ENCODE data around the gene ZHX3.

Gene ZHX3

GRCh38 chr20:41182296-41183212 lies 135.0 kb downstream of the ZHX3 start:
- no peak for DNase-seq

DNA sequence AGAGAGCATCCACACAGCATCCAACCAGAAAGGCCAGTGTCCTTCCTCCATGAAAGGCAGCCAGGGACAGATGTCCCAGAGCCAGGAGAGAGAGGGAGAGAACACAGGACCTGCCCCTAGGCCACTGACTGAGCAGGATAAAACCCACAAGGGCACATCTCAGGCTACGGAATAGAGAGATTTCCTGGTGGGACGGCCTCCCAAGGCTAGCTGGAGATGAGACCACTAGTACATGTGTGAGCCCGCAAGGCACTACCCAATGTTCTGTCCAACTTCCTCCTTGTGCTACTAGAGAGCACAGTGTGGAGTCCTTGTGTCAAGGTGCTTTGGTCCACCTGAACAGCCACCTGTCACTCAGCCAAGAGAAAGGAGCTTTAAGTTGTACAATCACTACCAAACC lies 136.0 kb downstream of the ZHX3 start:
- no peak for DNase-seq

DNA sequence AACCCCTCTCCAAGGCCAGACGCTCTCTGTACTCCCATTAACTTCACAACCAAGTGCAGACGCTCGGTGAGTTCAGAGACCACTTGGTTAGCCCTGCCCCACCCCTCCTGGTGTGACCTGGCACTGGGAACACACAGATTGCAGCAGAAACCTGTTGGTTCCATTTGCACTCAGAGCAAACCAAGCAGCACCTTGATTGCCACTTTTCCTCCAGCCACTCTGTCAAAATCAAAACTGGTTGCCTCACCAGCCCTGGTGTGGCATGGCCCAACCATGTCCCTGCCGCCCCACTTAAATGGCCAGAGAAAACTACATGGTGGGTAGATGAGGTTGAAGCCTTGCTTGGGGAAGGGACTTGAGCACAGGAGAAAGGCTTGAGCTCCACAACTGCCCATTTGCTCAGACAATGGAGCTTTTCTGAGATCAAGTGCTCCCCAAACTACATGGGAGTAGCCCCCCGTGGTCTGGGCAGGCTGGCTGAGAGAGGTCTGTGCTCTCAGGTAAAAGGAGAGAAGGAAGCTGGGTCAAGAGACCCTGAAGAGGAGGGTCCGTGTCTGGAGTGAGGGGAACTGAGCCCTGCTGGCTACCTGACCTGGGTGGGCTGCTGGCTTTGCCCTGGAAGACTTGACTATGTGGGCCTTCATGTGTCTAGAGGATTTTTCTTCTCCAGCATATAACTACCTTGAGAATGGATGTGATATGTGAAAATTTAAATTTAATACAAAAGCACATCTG lies 136.8 kb downstream of the ZHX3 start:
- DNase-seq: no peak

GRCh38 chr20:41179961-41180360 lies 137.6 kb downstream of the ZHX3 start:
- DNase-seq: no peak

DNA sequence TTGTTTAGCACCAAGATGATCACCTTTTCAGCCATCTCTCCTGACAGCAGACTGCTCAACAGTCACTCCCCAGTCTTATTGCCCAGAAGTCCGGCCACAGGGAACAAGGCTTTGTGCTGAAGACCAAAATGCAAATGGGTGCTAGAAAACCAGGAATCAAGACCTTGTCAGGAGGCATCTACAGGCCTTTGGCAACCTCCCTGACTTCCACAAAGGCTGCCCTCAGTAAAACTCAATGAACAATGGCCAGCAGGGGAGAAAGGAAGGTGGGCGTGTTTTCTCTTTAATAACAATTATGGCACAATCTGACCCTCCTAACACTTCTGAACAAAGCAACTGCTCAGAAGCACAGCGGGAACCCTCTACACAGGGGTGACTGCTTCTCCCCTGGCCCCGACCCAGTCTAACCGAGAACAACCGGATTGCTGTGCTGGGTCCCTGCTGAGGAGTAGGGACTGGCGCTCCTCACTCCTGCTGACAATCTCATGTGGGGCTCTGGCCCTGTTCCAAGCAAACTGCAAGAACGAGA lies 138.6 kb downstream of the ZHX3 start:
- DNase-seq: no peak

DNA sequence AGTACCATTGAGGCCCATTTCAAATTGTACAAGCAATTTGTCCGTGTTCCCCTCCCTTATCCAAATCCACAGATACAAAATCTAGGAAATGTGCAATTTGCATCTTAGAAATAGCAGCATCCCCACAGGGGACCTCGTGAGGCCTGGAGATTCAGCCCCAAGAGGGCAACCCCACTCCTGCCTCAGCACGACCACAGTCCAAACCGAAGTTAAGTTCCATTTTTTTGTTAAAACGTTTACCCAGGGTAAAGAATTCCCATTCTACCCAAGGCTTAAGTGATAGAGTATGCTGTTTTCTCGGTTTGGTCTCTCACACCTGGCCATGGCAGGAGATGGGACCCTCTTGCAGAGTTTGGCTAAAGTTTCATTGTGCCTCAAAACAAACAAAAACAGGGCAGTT lies 139.0 kb downstream of the ZHX3 start:
- DNase-seq: no peak

DNA sequence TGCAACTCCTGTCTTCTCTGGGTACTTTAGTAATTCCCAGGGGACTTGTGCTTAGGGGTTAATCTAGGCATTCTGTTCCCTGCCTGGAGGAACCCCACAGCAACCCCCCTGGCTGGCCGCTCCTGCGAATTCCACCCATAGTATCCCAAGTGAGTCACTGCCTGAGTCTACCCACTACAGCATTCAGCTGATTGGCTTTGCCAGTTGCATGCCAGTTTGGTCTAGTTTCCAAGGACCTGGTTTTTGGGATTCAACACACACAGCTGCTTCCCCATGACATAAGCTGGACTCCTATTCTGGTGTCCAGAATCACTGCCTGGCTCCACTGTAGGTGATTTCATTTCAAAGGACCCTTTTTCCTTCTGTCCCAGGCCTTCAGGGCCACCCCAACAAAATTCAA lies 139.9 kb downstream of the ZHX3 start:
- peak; percentile 95 for DNase-seq

DNA sequence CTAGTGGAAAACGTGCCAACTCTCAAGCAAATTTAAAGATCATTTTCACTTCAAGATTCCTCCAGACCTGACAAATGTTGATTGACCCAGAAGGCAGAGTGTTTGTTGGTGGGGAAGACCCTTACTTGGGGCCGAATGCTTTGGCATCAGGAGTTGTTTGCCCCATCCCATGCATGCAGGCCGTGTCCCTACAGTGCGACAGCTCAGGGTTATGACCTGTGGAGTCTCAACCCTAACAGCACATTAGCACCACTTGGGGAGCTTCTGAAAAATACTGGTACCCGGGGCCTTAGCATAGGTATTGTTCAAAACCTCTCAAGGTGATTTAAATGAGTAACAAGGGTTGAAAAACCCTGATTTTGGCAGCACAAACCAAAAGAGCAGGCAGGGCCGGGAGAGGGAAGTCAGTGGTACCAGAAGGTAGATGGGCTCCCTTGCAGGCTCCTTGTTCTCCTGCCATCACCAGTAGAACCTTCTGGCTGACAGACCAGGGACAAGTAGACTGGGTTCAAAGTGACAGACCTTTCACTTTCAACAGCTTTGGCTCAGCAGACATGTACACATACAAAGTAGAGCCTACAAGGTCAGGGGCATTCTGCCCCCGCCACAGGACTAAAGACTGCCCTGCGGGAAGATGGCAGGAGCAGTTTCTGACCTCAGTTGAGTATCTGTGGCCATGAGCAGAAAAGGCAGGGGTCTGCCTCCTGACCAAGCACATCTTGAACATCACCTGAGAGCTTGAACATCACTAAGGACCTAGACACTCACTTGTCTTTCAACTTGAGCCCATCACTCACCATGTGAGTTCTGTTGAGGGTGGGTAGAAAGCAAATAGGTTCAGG lies 140.6 kb downstream of the ZHX3 start:
- no peak for DNase-seq

- DNase-seq: no peak
Observed at GRCh38 chr20:41175727-41176330, 141.7 kb downstream of the ZHX3 start.

DNA sequence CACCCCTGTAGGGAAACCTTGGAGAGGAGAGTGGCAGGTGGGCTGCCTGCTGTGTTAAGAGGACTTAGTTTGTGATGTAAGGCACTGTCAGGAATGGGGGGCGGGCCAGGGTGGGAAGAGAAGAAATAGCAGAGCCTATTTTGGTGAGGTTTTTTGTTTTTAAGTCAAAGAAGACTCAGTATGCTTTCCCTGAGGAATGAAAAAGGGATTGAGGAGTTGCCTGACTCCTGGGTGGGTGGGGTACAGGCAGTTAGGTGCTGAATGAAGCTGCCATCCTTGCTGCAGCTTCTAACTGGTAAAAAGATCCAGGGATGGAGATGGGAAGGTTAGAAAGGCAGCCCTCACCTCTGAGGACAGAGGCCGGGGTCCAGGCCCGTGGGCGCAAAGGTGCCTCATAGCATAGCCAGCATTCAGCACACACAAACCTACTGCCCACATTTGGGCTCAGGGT lies 142.3 kb downstream of the ZHX3 start:
- no peak for DNase-seq

DNA sequence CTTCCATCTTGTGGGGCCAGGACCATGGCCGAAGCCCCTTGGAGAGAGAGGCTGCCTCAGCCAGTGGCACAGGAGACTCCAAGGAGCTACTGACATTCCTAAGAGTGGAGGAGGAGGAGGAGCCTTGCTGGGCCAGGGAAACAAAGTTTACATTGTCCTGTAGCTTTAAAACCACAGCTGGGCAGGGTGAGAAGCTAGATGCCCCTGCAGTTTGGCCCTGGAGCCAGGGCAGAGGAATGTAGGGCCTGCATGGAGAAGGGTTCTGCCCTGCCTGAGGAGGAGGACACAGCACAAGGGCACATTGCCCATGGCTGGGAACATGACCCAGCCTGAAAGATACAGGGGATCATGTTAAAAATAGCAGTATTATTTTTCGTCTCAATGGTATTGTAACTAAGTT lies 142.7 kb downstream of the ZHX3 start:
- DNase-seq: peak; percentile 14

- DNase-seq: no peak
Observed at GRCh38 chr20:41174373-41174772, 143.2 kb downstream of the ZHX3 start.

GRCh38 chr20:41173791-41174341 lies 143.7 kb downstream of the ZHX3 start:
- no peak for DNase-seq

GRCh38 chr20:41173161-41173721 lies 144.3 kb downstream of the ZHX3 start:
- peak; percentile 18 for DNase-seq

- no peak for DNase-seq
Observed at GRCh38 chr20:41172296-41173140, 145.0 kb downstream of the ZHX3 start.

DNA sequence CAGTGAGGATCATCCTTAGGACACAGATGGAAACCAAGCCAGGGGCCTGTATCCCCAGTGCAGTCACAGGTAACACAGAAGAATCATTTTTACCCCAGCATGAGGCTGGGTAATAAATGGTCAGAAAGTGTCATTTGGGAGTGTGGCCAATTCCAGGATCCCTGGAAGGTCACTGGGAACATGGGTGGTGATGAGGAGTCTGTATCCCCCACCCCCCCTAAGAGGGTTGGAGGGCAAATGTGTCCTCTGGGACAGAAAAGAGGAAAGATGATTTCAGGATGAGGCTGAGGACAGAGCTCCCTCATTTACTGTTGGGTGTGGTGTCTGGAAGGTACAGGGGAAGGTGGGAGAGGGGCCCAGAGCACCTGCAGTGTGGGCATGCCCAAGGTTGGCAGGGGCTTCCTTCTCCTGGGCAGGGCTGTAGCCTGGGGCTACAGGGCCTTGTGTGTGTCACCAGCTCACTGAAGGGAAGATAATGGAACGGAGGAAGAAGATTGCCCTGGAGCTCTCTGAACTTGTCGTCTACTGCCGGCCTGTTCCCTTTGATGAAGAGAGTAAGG lies 145.7 kb downstream of the ZHX3 start:
- no peak for DNase-seq

DNA sequence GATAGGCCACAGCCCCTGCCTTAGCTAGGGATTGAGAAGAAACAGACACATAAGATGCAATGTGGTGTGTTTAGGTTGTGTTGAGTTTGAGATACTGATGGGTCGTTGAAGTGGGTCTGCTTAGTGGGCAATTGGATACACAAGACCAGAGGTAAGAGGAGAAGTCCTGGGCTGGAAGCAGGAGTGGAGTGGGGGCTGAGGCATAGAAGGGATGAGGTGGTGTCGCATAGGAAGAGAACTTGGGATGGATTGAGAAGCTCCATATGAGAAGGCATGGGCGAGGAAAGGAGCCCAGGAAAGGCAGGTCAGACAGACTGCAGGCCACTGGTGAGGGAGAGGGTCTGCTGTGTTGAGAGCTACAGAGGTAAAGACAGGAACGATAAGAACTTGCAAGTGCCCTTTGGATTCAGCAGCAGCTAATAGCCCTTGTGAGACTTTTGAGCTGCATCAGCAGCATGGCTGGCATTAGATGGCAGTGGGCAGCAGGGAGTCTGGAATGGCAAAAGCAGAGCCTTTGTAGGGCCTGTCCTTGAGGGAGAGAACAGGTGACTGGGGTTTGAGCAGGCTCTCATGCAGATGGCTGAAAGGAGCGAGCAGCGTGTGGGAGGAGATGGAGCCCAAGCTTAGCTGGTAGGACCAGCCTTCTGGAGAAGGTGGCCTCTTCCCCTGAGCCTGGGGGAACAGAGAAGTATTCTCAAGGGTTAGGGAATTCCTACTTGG lies 147.0 kb downstream of the ZHX3 start:
- DNase-seq: no peak

DNA sequence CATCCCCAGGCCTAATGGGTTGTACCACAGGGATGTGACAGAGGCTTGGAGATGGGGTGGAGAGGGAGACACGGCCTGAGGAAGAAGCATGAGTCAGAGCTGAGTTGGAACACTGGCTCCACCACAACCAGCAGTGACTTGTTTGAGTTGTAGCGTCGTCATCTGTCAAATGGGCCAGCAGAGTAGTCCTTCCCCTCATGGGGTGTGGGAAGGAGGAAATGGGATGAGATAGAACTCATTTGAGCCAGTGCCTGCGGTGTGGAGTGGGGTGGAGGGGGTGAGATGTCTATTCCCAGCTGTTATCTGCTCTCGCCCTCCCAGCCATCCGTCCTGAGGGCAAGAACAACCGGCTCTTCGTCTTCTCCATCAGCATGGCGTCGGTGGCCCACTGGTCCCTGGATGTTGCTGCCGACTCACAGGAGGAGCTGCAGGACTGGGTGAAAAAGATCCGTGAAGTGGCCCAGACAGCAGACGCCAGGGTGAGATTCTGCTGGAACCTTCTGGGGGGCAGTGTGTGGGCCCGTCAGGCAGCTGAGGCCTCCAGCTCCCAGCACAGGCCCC lies 147.7 kb downstream of the ZHX3 start:
- no peak for DNase-seq

GRCh38 chr20:41169162-41169690 lies 148.3 kb downstream of the ZHX3 start:
- DNase-seq: no peak
